Astrocyte of the spinal cord (primary cell): ENCODE data around the gene COL6A3.

ENCODE experiments used
- DNase-seq: peaks from one replicate; pipeline ENCODE4 v3.0.0; 2011; ENCODE audit warnings: low read depth, low spot score
- H3K4me3 ChIP-seq: 2 replicates; pipeline ENCODE4 v1.5.1; 2011; ENCODE audit warnings: low read depth, mild to moderate bottlenecking, low read length, moderate library complexity
- CTCF ChIP-seq: IDR thresholded peaks from 2 replicates; pipeline ENCODE4 v1.5.1; 2012; ENCODE audit warnings: low read depth, mild to moderate bottlenecking, low read length, inconsistent platforms
- in situ Hi-C: cut with HindIII; loops from 2 replicates; pipeline ENCODE4 v1.10.0; 2017; ENCODE audit warnings: low sequenced_read_pairs

Gene COL6A3

GRCh38 chr2:237278568-237278967 lies 135.4 kb downstream of the COL6A3 start:
- peak; percentile 64 for DNase-seq
- TF ChIP-seq CTCF: no peak
- in situ Hi-C loops: no loop called here
- no peak overlapping the region for H3K4me3 ChIP-seq

GRCh38 chr2:237276716-237277490 lies 137.1 kb downstream of the COL6A3 start:
- no peak overlapping the region for H3K4me3 ChIP-seq
- in situ Hi-C loops: no loop called here
- DNase-seq: no peak
- no peak for TF ChIP-seq CTCF
